HG03432 (cell line): ENCODE results near the gene SLC5A8.

Source experiments
- ATAC-seq: cut with Tn5 transposase; IDR thresholded peaks from one replicate; pipeline ENCODE4 v1.9.1; 2021; ENCODE audit warnings: mild to moderate bottlenecking, moderate library complexity; ENCODE audit not compliant: unreplicated experiment

Gene SLC5A8, protein sequence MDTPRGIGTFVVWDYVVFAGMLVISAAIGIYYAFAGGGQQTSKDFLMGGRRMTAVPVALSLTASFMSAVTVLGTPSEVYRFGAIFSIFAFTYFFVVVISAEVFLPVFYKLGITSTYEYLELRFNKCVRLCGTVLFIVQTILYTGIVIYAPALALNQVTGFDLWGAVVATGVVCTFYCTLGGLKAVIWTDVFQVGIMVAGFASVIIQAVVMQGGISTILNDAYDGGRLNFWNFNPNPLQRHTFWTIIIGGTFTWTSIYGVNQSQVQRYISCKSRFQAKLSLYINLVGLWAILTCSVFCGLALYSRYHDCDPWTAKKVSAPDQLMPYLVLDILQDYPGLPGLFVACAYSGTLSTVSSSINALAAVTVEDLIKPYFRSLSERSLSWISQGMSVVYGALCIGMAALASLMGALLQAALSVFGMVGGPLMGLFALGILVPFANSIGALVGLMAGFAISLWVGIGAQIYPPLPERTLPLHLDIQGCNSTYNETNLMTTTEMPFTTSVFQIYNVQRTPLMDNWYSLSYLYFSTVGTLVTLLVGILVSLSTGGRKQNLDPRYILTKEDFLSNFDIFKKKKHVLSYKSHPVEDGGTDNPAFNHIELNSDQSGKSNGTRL

DNA sequence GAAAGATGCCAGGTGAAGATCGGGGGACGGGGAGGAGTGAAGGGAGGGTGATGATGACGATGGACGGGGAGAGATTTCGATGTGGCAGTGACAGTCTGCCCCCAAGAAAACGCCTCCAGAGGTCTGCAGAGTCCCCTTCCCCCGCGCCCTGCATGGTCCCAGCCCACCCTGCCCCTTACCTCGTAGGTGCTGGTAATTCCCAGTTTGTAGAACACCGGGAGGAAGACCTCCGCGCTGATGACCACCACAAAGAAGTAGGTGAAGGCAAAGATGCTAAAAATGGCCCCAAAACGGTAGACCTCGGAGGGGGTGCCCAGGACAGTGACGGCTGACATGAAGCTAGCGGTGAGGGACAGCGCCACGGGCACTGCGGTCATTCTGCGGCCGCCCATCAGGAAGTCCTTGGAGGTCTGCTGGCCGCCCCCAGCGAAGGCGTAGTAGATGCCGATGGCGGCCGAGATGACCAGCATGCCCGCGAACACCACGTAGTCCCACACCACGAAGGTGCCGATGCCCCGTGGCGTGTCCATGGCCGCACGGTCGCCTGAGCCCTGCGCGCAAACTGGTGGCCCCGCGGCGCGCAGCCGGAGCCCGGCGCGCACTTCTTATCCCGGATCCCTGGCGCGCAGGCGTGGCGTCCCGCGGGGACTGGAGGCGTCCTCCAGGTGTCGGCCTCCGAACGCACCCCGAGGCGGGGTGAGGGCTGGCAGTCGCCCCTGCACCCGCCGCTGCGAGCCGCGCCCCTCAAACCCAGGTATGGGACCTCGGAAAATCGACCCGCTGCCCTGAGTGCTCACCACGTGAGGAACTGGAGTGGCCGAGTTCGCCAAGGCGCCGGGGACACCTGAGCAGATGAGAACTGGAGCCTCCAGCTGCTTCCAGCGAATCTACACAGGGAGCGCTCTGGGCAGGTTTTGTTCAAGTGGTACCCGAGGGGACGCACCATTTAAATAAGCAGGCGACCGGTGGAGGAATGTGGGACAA is at the start of gene SLC5A8:
TSS of gene SLC5A8 (minus strand) at position 920 of the 984 bp plus-strand sequence. CDS start at position 530, 390 bp downstream.
- ATAC-seq, result no peak

DNA sequence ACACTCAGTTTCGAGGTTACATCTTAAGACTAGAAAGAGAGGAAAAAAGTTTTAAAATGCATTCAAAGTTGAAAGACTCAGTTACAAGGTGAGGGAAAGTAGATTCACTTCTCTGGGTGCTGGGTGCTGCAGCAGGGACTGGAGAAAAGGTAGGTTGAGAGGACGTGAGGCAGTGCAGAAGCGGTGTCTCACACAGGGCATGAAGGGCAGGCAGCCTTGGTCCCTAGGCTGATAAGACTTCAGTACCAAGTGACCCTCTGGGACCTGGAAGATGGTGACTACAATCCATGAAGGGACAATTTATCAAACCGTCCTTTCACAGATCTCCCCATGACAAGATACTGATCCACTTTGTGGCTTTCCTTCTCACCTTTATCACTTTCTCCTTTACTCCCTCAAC is 47.3 kb upstream of the SLC5A8 start:
- ATAC-seq, result no peak

DNA sequence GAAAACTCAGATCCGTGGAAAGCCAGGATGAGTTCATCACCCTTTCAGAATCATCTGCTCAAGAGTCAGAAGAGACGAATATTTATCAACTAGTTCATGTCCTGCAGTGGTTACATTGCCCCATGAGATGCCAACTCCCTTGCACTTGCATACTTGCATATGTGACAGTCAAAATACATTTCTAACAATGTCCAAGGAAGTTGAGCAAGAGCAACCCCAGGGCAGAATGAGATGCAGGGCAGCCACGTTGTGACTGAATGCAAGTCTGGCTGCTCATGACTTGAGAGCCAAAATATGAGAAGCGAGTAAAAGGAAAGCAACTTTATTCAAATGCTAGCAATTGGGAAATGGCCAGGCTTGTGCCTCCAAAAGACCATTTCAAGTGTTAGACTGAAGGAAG is 46.2 kb upstream of the SLC5A8 start:
- ATAC-seq, result no peak

DNA sequence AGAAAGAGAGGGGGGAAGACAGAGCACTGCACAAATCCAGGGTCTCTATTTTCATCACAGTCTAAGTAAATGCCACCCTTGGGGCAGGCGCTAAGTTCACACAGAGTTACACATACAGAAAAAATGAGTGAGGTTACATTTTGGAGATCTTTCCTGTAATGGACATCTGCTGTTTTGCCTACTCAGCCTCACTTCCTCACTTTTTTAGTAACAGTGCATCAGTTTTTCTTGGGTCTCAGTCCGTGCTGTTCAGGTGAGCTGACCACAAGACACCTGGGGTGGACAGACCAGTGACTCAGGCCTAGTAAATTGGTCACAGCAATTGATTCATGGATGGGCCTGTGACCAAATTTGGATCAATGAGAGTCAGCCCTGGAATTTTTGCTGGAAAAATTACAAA is 33.6 kb upstream of the SLC5A8 start:
- no peak for ATAC-seq

DNA sequence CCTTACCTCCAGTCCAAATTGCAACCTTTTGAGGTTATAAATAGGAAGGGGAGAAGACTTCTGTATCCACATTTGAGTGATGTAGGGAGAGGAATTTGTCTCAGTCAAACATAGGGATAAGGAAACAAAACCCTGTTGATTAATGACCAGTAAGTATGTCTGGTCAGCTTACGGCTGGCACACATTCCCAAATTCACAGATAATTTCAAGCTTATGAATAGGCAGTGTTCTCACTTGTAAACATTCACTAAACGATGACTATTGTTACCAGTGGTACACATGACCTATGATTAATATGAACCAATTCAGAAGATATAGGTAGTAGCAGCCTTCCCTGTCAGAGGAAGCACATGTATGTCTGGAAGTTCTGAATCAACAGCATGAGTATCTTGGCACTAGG is 33.0 kb upstream of the SLC5A8 start:
- ATAC-seq, result no peak

DNA sequence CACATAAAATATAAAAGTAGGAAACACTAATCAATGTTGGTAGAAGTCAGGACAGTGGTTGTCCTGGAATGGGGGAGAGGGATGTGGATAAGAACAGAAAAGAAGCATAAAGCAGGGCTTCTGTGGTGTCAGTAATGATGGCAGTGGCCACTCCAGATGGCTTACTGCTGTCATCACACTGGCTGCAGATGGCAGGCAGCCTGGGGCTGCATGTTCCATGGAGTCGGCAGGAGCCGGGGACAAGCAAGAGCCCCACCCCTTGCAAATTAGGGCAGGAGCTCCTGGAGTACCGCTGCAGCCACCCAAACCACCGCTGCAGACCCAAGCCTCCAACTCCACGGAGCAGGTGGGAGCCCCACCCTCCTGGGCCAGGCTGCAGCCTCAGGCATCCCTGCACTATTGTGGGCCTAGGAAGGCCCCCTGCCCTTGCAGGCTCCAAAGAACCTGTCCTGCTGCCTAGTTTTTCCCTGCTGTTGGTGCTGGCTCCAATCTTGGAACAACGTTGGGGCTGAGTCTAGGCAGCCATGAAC is 28.8 kb upstream of the SLC5A8 start:
- no peak for ATAC-seq

DNA sequence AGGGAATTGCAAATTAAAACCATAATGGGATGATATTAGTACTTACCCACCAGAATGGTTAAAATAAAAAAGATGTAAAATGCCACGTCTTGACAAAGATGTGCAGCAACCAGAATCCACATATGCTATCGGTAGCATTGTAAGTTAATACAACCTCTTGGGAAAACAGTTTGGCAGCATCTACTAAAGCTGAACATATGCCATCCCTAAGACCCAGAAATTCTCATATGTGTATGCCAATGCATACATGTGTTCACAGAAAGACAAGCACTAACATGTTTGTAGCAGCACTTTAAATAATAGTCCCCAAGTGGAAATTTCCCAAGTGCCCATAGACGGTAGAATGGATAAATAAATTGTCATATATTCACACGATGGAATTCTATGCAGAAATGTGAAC is 28.3 kb upstream of the SLC5A8 start:
- no peak for ATAC-seq

DNA sequence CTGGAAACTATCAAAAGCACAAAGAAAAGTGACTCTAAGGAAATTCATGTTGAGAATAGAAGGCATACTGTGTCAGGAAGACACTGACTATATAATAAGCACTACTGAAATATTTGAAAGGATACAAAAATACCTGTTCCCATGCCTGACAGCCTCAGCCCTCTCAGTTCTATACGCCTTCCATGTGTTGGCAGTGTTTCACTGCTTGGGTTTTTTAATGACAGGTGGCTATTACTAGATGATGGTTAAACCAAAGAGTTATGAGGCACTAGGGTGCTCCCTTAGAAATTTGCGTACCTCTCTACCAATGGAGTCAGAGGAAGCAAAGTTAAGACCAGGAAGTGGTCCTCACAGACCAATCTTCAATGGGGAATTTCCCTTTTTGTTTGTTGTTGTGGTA is 25.6 kb upstream of the SLC5A8 start:
- ATAC-seq, result no peak

DNA sequence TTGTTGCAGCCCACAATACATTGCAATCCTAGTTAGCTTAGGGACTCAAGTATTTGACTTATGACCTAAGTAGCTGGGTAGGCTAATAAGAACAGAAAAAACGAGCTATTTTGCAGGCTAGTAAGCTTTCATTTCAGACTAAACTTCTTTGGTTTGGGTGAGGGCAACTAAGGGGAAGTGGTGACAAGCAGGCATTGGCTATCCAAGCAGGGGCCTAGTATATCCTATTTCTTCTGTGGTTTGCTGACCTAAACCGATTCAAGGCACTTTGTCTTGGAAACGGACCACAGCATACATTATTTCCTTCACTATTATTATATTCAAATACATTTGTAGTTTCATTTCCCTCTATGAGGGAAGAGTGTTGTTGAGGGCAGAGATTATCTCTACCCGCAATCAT is 21.6 kb upstream of the SLC5A8 start:
- ATAC-seq, result no peak

DNA sequence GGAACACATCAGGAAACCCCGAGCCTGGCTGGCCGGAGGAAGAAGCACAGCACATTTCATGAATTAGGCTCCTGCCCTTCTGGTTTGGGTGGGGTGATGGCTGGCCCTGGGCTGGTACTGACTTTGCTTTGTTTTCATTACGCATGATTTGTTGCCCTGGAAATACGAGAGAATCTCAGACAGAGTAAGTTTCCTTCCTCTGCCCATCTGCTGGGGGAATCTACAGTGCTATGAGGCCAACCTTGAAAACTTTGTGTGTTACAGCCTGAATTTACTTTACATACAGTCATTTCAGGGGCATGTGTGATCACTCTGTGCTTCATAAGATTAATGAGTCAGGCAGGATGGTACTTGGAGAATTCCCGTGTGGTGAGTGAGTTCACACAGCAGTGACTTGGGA is 20.5 kb upstream of the SLC5A8 start:
- ATAC-seq, result no peak

DNA sequence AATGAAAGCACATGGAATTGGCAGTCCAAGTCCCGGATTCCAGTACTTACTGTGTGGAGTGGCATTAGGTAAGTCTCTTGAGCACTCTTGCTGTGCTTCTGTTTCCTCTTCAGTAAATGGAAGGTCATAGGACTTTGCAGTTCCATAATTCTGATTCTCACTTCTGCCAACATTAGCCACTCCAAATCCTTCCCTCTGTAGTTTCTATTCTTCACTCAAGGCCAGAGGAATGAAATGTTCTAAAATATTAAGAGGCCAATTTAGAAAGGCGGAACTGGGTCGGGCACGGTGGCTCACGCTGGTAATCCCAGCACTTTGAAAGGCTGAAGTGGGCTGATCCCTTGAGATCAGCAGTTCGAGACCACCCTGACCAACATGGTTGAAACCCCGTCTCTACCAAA is 19.8 kb upstream of the SLC5A8 start:
- ATAC-seq, result no peak

DNA sequence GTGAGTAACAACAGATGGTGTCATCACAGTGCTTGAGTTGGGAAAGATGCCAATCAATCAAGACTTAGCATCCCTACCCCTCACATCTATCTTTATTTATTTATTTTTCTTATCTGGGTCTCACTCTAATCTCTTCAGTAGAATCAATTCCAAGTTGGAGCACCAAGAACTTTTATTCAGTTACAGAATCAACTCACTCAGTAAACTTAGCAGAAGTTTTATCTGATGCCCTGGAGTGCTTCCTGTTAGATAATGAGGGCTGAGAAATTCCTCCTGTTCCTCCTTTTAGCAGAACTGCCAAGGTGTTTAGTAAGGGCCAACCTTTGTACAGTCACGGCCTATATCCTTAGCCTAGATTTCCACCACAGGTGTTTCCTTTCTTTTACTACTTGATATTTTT is 11.3 kb upstream of the SLC5A8 start:
- no peak for ATAC-seq

DNA sequence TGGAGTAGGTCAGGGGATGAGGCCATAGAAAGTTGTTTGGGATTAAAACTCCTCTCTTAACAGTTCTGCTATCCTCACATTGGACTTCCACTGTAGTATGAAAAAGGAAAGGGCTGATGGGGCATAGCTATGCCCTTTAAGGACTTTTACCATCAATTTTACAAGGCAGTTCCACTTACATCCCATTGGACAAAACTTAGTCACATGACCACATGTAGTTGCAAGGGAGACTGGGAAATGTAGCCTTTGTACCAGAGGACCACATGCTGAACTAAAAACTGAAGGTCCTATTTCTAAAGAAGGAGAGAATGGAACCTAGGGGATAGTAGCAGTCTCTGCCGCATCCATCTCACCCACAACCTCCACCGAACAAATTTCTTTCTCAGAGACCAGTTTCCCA is 6.8 kb upstream of the SLC5A8 start:
- no peak for ATAC-seq

DNA sequence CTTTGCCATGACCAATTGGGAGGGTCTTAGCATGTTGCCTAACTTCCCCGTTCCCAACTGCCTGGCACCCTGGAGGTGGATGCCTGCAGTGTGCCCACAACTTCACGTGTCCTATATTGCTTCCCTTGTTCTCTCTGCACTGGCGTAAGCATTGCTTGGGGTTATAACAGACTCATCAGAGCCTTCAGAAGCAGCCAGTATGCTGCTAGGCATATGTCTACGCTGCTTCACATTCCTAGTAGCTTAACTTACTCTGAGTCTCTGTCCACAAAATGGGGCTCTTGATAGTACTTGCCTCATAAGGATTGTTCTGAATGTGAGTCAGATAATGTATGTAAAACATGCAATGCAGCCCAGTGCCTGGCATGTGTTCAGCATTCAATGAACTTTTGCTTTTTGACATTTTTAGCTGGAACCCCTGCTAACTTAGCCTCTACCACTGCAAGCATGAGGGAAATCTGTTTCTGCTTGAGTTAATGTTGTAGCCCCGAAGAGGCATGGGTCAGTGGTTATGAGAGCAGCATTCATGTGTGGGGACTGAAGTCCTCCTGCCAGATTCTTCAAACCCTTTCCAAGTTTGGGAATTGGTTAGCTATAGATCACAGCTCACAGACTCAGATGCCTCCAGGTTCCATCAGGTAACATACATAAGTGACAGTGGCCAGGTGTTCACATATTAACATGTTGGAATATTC is 2.8 kb downstream of the SLC5A8 start:
- ATAC-seq, result no peak

DNA sequence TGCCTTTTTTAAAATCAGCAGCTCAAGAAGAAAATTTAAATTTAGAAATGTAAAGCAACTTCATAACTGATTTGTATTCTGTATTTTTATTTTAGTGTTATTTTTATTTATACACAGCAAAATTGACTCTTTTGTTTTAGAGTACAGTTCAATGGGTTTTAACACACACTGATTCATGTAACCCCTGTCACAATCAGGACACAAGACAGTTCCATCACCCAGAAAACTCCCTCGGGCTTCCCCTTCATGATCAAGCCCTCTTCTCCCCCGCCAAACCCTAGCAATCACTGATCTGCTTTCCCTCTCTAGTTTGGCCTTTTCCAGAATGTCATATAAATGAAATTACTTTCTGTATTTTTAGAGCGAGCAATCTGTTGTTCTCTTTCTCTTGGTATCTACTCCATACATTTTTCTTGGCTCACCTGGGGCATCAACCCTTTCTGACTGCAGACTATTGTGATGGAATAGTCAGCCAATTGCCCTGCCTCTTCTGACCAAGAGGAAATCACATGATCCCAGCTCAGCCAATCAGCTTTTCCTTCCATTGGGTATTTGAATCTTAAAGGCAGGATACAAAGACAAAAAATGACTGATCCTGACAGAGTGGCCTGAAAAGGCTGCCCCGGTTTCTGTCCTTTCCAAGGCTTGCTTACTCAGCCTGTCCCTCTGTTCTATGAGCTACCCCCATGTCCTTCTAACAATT is 5.3 kb downstream of the SLC5A8 start:
- ATAC-seq, result peak; percentile 50

DNA sequence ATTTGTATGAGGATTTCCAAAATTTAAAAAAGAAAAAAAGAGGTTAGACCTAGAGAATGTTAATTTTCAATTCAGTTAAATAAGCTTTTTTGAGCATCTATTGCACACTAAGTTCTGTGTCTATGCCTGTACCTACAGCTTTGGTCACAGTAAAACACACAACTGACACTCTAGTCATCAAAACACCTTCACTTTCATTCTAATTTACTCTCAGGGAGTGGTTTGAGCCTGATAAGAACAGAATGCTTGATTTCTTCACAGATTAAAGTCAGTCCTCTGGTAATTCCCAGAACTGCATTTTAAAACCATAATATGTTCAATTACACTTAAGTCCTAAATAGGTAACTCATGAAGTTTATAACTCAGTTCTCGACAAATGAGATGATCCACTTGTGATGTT is 9.2 kb downstream of the SLC5A8 start:
- ATAC-seq, result no peak

DNA sequence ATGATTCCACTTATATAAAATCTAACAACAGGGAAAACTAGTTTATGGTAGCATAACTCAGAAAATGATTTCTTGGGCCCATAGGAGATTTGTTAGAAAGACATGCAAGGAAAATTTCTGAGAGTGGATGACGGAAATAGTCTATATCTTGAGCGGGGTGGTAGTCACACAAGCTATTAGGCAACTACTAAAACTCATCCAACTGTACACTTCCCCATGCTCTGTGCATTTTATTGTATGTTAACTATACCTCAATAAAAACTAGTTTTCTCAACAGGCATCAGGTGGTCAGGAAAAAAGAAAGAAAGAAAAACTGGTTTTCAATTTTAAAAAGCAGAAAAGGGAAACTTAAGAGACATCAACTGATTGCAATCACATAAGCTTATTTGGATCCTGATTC is 9.9 kb downstream of the SLC5A8 start:
- ATAC-seq, result no peak

DNA sequence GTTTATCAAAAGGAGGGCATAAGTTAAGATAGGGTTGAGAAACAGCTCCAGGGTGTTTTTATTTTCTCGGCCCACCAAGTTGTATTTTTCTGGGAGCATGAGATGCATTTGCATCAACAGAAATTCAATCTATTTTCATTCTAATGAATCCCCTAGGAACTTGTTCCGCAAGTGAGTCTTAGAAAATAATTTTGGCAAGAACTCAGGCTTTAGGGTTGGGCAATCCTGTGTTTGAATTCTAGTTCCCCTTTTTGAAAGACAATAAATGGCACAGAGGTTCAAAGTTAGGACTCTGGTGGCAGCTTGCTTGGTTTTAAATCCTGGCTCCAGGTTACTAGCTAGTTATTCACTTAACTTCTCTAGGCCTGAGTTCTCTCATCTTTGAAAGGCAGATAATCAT is 23.7 kb downstream of the SLC5A8 start:
- ATAC-seq, result no peak

DNA sequence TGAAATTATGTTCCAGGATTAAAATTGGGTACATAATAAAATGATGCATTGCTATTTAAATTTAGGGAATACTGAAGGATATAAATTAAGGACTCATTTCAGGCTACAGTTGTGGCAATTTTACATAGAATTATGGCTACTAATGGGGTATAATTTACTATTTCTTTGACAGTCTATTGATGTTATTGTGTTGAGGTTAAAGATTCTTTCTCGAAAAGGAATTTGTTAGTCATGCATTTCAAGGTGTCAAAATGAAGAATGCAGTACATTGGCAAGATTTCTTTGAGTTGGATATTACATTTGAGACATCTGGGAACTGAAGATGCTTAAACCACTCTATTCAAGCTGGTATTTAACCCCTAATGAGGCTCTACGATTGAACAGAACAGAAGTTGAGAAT is 28.3 kb downstream of the SLC5A8 start:
- ATAC-seq, result no peak

DNA sequence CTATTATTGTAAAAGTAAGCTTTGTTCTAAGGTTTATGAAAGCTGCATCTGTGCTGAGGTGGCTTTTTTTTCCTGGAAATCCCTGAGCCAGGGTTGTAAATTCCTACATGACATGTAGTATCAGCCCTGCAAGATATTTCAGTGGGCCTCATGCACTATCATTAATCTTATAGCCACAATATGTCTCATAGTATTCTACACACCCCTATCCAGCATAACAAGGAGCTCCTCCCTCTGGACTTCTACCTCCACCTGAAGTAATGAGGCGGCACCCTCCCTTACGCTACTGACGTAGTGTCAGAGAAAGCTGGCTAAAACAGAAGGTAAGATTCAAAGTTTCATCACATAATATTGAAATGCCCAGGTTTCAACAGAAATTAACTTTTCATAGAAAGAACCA is 35.5 kb downstream of the SLC5A8 start:
- ATAC-seq, result no peak
